Sigmoid colon (tissue), 4 donors: Measurements from ENCODE around the gene KAZN.

Source experiments
- EP300 ChIP-seq, 4 donors: sonication (generic); formaldehyde crosslinking; IDR thresholded peaks; one replicate each; pipeline ENCODE4 v1.6.1; 2017; ENCODE audit warnings: antibody characterized with exemption in 4 of 4
- POLR2A ChIP-seq, 2 donors: fragments of 450-650 bp; IDR thresholded peaks; one replicate each; pipeline ENCODE4 v1.6.1; 2016; ENCODE audit warnings: antibody characterized with exemption in 2 of 2, mild to moderate bottlenecking in 2 of 2, moderate library complexity in 2 of 2
- POLR2AphosphoS5 ChIP-seq, 4 donors: sonication (generic); formaldehyde crosslinking; IDR thresholded peaks; one replicate each; pipeline ENCODE4 v1.6.1; 2017; ENCODE audit warnings: antibody characterized with exemption in 4 of 4
- TF ChIP-seq, protein P1 (sequence below), 4 experiments: fragments of 450-650 bp in 3 of 4; fragments of 200-600 bp in 1 of 4; IDR thresholded peaks; one replicate each; pipeline ENCODE4 v1.5.1; 2016 to 2019; ENCODE audit warnings: antibody characterized with exemption in 4 of 4, mild to moderate bottlenecking in 3 of 4, moderate library complexity in 2 of 4

DNA sequence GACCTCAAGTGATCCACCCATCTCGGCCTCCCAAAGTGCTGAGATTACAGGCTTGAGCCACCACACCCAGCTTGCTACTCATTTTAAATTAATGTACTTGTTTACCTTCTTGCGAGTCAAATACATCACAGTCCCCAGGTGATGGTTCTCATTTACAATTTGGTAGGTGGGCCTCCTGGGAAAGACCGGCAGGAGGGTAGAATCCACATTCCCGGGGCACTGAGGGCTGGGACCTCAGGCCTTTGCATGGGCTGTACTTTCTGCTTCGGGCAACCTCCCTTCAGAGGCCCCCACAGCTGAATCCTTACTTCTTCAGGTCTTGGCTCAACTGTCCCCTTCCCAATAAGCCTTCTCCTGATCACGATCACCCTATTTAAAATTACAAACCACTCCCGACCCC is 165.5 kb downstream of the KAZN start:
- TF ChIP-seq, protein P1, sequence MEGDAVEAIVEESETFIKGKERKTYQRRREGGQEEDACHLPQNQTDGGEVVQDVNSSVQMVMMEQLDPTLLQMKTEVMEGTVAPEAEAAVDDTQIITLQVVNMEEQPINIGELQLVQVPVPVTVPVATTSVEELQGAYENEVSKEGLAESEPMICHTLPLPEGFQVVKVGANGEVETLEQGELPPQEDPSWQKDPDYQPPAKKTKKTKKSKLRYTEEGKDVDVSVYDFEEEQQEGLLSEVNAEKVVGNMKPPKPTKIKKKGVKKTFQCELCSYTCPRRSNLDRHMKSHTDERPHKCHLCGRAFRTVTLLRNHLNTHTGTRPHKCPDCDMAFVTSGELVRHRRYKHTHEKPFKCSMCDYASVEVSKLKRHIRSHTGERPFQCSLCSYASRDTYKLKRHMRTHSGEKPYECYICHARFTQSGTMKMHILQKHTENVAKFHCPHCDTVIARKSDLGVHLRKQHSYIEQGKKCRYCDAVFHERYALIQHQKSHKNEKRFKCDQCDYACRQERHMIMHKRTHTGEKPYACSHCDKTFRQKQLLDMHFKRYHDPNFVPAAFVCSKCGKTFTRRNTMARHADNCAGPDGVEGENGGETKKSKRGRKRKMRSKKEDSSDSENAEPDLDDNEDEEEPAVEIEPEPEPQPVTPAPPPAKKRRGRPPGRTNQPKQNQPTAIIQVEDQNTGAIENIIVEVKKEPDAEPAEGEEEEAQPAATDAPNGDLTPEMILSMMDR (IDR thresholded peaks at IDR 0.05): no peak
- TF ChIP-seq EP300 (IDR thresholded peaks at IDR 0.05) (no peak), POLR2A (IDR thresholded peaks at IDR 0.05) (no peak), POLR2AphosphoS5 (IDR thresholded peaks at IDR 0.05) (no peak)
